Measurements from ENCODE around the gene UBE2D3.

DNA sequence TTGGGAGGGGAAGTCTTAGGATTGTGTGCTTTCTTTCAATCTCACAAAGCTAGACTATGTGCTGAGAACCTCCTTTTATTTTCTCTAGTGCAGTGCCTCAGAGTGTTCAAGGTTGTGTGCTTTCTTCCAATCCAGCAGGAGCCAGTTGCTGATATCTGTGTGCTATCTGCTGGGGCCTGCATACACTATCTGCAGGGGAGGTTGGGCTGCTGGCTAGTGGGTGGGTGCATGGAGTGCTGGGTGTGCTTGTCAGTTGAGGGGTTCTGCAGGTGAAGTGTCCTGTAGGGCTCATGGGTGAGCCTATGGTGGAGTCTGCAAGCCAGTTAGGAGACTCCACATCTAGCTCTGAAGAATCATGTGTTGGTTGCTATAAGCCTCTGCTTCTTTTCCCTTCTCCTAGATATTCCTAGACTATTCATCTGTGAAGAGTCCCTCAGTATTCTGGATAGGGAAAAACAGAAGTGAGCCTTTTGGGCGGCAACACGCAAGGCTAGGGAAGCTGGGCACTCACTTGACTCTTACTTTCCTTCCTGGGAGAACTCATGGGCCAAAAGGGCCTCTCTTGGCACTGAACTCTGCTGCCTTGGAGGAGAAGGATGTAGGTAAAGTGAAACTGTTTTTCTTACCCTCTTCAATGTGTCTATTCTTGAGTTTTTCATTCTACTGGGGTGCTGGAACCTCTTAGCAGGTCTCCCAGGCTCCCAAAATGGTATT is 33.4 kb upstream of the UBE2D3 start:
- TF ChIP-seq, protein P1, sequence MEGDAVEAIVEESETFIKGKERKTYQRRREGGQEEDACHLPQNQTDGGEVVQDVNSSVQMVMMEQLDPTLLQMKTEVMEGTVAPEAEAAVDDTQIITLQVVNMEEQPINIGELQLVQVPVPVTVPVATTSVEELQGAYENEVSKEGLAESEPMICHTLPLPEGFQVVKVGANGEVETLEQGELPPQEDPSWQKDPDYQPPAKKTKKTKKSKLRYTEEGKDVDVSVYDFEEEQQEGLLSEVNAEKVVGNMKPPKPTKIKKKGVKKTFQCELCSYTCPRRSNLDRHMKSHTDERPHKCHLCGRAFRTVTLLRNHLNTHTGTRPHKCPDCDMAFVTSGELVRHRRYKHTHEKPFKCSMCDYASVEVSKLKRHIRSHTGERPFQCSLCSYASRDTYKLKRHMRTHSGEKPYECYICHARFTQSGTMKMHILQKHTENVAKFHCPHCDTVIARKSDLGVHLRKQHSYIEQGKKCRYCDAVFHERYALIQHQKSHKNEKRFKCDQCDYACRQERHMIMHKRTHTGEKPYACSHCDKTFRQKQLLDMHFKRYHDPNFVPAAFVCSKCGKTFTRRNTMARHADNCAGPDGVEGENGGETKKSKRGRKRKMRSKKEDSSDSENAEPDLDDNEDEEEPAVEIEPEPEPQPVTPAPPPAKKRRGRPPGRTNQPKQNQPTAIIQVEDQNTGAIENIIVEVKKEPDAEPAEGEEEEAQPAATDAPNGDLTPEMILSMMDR (IDR thresholded peaks at IDR 0.05): no peak
- TF ChIP-seq POLR2A (IDR thresholded peaks at IDR 0.05): no peak
- no peak for TF ChIP-seq POLR2AphosphoS5 (IDR thresholded peaks at IDR 0.05)

All from gastroesophageal sphincter (tissue), 3 donors.